ENCODE measurements around the gene SLC16A3.

Gene SLC16A3

GRCh38 chr17:82278308-82278707, 49.5 kb downstream of the SLC16A3 start:
- TF ChIP-seq CTCF (IDR thresholded peaks at IDR 0.05; ENCODE audit: low read depth, low read length): no peak
- DNase-seq (ENCODE audit: extremely low read depth, low read depth): no peak

- no peak for DNase-seq (ENCODE audit: extremely low read depth, low read depth)
- no peak for TF ChIP-seq CTCF (IDR thresholded peaks at IDR 0.05; ENCODE audit: low read depth, low read length)
Measured at GRCh38 chr17:82278786-82279391, 50.0 kb downstream of the SLC16A3 start.

GRCh38 chr17:82280537-82280936, 51.7 kb downstream of the SLC16A3 start:
- no peak for TF ChIP-seq CTCF (IDR thresholded peaks at IDR 0.05; ENCODE audit: low read depth, low read length)
- no peak for DNase-seq (ENCODE audit: extremely low read depth, low read depth)

GRCh38 chr17:82281076-82281475, 52.2 kb downstream of the SLC16A3 start:
- DNase-seq (ENCODE audit: extremely low read depth, low read depth): no peak
- TF ChIP-seq CTCF (IDR thresholded peaks at IDR 0.05; ENCODE audit: low read depth, low read length): no peak

GRCh38 chr17:82281502-82282238, 52.8 kb downstream of the SLC16A3 start:
- DNase-seq (ENCODE audit: extremely low read depth, low read depth): no peak
- no peak for TF ChIP-seq CTCF (IDR thresholded peaks at IDR 0.05; ENCODE audit: low read depth, low read length)

- no peak for TF ChIP-seq CTCF (IDR thresholded peaks at IDR 0.05; ENCODE audit: low read depth, low read length)
- no peak for DNase-seq (ENCODE audit: extremely low read depth, low read depth)
Measured at GRCh38 chr17:82282239-82283207, 53.7 kb downstream of the SLC16A3 start.

All from AG09319 (cell line).